ENCODE measurements around the gene TBCA.
"Not testable (repeated sequence)": the region's sequence is repeated elsewhere in the genome, so short reads cannot be mapped to it uniquely, and the experiment has no call there.

TBCA gene

DNA sequence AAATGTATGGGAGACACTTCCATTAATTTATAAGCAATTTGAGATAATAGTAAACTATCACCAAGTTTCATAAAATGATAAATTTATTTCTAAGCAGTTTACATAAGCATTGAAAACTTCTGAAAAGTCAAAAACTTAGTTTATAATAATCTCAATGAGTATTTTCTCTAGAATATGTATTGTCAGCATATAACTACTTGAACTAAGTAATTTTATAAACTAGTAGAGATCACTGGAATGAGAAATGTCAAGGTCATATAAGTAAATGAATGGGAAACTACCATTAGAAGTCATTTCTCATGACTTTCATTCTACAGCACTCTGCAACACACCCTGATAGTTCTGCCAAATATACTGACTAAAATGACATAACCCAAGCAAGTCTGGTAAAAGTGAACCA lies 3.4 kb downstream of the TBCA start:
- DNase-seq (ENCODE audit: low read depth), result no peak

DNA sequence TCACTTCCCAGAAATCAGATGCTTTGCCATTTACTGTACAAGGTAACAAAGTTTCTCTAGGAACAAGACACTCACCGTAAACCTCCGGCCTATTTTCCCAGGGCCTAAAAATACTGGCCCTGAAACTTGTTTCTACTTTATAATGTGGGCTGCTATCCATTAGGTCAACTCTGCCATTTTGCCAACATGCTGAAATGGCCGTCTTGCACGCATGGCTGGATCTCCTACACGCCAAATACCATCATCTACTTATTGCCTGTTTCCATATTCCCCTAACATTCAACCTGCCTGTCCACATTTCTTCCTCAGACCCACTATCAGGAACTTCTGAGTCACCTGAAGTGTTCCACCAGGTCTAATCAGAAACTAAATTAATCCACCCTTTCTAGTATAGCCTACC lies 4.7 kb downstream of the TBCA start:
- DNase-seq (ENCODE audit: low read depth), result no peak

DNA sequence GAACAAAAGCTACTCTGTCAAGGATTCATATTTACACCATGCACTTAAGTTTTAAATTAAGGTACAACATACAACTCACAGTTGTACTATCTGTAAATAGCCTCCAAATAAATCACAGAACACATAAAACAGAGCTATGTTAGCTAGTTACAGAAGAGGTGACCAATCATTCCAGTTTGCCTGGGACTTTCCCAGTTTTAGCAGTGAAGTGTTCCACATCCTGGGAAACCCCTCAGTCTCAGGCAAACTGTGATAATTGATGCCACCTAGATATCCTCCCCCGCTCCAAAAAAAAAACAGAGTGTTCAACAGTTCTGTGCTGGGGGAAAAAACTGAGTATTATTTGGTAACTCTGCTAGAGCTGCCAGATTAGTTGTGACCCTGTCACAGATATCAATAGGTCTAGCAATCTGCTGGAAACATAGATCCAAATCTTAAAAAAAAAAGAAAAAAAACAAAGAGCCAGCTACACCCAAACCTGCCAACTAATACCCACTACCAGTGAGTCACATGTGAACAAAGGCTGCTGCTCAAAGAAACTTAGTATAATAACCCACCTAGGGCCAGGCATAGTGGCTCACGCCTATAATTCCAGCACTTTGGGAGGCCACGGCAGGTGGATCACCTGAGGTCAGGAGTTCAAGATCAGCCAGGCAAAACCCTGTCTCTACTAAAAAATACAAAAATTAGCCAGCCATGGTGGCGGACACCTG lies 5.7 kb downstream of the TBCA start:
- DNase-seq (ENCODE audit: low read depth), result no peak

DNA sequence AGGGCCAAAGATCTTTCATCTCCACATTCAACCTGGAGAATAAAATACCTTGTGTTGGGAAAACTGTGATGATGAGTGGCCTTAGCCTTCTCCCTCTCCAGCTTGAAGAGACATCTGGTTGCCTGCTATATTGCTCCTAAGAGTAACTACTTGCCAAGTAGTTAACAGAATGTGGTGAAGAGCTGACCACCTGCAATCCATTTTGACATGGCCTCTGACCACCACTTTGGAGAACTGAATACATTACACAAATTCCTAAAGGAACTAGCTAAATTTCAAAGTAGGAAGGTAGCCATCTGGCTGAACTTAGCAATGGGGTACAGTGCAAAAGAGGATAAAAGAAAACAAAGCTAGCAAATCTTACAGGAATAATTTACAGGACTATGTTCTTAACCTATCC lies 7.2 kb downstream of the TBCA start:
- DNase-seq (ENCODE audit: low read depth), result no peak

DNA sequence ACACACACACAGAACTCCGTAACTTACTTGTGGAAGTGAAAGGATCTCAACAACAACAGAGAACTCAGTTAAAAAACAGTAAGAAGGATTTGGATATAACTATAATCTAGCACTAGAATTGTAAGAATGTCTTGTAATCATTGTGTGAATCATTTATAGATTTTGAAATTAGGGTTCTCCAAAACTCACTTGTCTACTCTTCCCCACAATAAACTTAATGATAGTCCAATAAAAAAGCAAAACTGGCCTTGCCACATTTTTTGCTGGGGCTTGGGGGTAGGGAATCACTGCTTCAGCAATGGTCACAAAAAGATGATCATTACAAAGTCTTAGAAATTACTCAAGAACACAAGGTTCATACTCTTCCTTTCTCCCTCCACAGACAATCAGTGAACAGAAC lies 8.8 kb downstream of the TBCA start:
- DNase-seq (ENCODE audit: low read depth), result no peak

DNA sequence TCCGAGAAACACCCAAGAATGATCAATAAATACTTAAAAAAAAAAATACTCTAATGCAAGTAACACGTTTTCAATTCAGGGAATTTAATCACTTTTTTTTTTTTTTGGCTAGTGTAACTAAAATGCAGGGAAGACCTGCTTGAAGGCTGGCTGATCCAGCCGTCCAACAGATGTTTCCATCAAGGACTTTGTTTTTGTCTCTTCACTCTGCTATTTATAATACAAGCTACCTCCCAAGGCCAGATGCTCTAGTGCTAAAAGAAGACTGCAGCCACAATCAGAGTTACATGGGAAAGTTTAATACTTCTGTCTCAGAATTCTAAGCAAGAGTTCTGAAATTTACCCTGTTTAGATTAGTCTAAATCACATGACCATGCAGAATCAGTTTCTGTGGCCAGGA lies 14.5 kb downstream of the TBCA start:
- DNase-seq (ENCODE audit: low read depth), result no peak

DNA sequence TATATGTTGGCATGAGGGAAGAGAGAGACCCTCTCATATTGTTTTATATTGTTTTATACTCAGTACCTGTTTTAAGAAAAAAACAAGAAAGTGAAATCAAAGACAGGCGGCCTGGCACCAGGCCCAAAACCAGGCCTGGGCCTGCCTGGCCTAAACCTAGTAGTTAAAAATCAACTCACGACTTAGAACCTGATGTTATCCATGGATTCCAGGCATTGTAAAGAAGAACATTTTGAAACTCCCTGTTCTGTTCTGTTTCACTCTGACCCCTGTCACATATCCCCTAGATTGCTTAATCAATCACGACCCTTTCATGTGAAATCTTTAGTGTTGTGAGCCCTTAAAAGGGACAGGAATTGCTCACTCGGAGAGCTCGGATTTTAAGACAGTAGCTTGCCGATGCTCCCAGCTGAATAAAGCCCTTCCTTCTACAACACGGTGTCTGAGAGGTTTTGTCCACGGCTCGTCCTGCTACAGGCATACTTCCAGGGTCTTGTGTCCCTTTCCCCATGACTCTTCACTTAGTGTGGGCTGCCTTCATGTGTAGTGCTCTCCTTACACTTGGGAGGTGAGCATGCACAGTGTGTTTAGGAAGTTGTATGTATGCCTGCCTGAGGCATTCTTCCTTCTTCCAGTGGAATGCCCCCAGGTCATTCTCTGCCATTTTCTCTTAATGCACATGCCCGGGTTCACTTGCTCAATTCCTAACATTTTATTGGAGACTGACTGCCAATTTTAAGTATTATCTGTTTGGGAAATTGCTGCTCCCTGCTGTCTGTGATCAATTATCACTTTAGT lies 17.8 kb downstream of the TBCA start:
- DNase-seq (ENCODE audit: low read depth), result no peak

DNA sequence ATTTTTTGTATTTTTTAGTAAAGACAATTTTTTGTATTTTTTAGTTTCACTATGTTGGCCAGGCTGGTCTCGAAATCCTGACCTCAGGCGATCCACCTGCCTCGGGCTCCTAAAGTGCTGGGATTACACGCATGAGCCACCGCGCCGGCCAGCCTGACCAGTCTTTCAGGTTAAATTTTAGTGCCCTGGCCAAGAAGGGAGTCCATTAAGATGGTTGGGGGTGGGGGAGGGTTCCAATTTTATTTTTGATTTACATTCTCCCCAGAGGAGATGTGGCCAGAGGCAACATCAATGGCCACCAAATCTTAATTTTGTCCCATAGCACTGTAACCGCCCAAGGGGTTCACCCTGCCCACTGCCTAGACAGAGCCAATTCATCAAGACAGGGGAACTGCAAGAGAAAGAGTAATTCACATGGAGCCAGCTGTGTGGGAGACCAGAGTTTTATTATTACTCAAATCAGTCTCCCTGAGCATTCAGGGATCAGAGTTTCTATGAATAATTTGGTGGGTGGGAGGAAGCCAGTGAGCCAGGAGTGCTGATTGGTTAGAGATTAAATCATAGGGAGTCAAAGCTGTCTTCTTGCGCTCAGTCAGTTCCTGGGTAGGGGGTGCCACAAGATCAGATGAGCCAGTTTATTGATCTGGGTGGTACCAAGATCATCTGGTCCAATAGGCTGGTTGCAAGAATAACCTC lies 24.7 kb downstream of the TBCA start:
- no peak for DNase-seq (ENCODE audit: low read depth)

DNA sequence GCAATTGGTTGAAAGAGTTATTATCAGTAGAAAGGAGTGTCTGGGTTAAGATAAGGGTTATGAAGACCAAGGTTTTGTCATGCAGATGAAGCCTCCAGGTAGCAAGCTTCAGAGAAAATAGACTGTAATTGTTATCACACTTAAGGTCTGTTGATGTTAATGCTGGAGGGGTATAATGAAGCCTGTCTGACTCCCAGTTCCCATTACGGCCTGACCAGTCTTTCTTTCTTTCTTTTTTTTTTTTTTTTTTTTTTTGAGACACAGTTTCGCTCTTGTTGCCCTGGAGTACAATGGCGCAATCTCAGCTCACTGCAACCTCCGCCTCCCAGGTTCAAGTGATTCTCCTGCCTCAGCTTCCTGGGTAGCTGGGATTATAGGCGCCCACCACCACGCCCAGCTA lies 25.2 kb downstream of the TBCA start:
- DNase-seq (ENCODE audit: low read depth), result not testable (repeated sequence)

DNA sequence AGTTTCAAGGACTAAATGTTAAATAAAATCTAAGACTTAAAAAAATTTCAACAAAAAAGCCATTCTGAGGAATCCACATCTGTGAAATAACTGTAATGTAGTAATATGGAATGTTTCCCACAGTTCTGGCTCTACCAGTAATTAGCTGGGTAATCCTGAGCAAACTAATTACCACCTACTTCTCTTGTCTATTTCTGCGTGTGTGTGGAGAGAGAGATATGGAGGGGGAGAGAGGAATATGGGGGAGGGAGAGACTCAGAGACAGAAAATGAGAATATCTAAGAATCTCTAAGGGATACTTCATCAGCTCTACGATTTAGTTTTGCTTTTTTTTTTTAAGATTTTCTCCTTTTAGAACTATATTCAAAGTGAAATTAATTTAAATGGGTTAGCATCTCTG lies 28.0 kb downstream of the TBCA start:
- DNase-seq (ENCODE audit: low read depth), result no peak

DNA sequence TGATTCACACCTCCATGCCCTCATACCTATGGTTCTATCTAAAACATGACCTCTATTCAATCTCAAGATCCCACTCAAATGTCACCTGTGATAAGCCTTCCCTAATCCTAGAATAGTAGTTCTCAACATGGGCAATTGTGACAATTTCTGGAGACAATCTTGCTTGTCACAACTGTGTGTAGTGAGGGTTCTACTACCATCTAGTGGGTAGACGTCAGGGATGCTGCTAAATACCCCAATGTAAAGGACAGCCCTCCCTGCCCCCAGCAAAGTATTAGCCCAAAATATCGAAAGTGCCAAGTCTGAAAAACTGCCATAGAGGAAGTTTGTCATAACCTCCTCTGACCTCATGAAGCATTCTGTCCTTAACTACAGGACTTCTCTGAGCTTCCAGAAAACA lies 32.0 kb downstream of the TBCA start:
- DNase-seq (ENCODE audit: low read depth), result no peak

DNA sequence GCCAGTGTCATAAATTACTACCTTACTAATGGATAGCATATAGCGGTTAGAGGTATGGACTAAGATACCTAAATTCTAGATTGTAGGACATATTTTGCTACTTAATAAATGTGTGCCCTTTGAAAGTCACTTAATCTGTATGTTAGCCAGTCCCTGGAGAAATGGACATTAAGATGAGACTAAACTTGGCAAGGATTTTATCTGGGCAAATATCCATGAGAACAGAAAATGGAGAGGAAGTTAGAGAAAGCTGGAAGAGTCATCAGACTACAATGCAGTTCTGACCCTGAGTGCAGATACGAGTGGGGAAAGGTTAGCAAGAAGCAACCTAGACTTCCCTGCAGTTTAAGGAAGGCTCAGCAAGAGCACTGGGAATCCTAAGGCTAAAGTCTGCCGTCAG lies 33.0 kb downstream of the TBCA start:
- no peak for DNase-seq (ENCODE audit: low read depth)

DNA sequence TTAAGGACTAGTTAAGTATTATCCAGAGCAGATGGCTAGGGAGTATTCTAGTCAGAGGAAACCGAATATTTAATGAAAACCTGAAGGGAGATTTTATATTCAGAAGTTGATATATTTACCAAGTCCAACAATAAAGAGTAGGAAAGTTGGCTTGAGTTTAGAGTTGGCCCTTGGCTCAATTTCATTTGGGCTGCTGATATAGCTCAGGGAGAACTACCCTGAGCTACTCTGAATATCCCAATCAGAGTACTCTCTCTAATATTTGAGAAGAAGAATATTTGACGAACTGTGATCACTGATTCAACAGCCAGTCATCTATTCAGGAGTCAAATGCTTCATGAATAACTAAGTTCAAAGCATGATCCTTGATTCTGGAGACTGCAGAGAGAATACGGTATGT lies 34.5 kb downstream of the TBCA start:
- no peak for DNase-seq (ENCODE audit: low read depth)

DNA sequence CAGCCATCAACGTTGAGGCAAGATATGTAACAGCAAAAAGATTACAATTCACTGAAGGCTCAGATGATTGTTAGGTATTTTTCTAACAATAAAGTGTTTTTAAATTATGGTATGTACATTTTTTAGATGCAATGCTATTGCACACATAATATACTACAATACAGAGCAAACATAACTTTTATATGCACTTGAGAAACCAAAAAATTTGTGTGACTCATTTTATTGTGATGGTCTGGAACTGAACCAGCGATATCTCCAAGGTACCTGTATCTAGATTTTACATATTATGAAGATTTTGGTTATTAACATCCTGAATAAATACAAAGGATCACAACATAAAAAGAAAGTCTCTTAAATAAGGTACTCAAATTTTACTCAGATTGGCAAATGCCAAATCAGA lies 41.3 kb downstream of the TBCA start:
- DNase-seq (ENCODE audit: low read depth), result no peak

DNA sequence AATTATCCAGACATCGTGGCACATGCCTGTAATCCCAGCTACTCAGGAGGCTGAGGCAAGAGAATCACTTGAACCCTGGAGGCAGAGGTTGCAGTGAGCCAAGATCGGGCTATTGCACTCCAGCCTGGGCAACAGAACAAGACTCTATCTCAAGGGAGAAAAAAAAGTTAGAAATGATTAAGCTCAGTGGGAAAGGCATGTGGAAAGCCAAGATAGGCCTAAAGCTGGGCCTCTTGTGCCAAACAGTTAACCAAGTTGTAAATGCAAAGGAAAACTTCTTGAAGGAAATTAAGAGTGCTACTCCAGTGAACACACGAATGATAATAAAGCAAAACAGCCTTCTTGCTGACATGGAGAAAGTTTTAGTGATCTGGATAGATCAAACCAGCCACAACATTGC lies 43.0 kb downstream of the TBCA start:
- no peak for DNase-seq (ENCODE audit: low read depth)

DNA sequence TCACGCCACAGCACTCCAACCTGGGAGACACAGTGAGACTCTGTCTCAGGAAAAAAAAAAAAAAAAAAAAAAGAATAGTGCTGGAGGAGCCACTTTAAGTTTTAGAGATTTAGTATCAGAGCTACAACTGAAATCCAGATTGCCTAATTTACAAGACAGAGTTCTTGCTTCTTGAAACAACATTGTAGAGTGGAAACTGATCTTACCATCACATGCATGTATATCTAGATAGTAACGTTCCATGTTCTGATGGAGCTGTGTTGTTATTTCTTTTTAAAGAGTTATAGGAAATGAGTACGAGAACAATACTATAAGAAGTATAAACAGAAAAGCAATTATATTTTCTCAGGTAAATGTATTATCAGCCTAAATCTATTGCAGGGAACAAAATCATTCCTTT lies 48.9 kb downstream of the TBCA start:
- no peak for DNase-seq (ENCODE audit: low read depth)

DNA sequence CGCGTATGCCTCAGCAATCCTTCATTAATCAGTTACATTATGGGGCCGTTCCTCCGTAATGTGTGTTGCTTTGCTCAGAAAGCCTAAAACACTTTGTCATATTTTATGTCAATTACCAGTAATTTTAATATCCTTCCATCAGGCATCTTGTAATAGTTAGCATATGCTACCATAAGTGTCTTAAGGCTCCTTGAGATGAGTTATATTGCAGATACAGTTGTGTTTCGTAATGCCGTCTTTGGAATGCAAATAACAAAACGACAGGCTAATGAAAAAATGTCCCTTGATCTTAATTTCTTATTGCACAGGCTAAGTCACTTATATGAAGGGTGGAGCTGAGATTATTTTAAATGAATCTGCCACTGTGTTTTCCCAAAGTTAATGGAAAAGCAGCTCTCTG lies 50.5 kb downstream of the TBCA start:
- no peak for DNase-seq (ENCODE audit: low read depth)

DNA sequence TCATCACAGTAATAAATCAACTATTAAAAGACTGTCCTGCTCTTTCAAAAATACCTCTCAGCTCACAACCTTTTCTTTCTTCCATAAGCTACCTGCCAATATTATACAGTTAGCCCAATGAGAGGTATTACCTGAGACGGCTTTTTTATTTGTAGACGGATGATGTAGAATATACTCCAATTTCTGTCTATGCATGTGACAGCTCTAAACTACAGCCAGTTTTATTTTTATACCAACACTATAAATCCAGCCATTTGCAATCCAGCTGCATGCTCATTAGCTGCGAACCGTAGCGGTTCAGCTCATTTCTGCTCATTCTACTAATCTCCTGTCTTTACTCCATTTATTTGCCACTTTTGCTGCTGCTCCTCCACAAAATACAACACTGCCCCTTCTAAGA lies 51.2 kb downstream of the TBCA start:
- DNase-seq (ENCODE audit: low read depth), result no peak

DNA sequence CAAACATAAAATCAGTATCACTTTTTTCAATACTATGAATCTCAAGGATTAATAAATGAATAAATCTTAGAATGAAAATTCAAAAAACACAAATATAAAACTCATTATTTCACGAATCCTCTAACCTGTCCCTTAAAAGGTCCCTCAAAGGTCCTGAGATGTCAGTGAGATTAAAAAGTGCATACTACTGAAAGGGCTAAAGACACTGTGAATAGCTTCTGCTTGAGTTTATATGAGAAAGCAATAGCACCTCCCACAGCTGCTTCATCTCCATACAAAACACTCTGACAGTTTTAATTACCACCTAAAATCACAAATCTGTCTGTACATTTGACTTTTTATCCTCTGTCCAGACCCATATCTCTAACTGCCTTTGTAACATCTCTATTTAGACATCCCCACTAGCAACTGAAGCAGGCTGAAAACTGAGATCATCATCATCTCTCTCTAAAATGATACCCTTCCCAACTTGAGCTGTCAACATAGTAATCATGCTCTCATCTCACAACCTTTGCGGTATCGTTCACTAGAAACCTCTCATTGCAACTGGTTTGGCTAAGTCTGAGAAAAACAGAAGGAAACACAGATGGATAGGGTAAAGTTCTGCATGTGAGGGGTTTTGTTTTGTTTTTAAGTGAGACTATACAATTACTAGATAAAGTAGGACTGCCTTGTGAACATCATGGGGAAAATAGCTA lies 56.3 kb downstream of the TBCA start:
- DNase-seq (ENCODE audit: low read depth), result no peak

DNA sequence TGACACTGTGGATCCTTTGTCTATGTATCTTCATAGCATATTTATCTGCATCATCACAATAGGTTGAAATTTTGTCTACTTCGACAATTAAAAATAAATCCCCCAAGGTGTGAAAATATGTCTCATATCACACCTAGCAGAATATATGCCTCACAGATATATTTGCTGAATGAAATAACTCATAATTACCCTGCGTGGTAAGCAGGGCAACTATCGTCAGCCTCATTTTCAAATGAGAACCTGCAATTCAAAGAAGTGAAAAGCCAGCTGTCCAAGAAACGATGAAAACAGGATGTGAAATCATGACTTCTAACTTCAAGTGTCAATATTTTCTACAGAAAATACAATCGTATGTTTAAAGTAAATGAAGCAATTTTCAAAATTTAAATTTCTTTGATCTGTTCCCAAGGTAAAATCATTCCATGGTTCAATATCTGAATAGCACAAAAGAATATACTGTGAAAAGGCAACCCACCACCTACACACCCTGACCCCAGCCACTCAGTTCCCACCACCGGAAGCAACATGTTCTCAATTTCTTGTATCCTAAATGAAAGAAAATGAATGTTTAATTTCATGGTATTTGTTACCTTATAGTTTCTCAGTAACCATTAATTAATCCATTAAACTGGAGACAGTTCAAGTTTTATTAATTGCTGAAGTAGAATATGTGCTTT lies 57.1 kb downstream of the TBCA start:
- no peak for DNase-seq (ENCODE audit: low read depth)

DNA sequence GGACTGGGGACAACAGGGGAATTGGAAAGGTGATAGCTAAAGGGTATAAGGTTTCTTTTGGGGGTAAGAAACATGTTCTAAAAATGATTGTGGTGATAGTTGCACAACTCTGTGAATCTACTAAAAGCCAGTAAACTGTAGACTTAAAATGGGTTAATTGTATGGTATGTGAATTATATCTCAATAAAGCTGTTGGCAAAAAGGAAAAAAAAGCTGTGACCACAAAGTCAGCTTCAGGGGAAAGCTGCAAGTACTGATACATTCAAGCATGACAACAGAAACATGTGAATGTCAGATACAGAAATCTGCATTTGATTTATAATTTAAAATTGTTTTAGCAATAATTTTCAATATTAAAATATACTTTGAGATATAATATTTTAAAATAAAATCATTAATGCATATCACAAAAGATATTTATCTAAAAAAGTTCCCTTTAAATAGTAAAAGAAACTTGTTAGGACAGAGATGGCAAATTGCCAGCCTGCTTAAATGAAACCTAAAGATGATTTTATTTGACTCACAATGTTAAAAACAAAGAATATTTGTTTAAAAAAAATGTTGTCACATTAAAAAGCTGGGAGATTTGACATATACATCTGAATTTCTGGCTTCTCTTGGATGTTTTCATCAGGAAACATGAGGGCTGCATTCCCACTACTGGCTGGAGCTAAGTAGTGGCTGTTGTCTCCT lies 66.0 kb downstream of the TBCA start:
- no peak for DNase-seq (ENCODE audit: low read depth)

DNA sequence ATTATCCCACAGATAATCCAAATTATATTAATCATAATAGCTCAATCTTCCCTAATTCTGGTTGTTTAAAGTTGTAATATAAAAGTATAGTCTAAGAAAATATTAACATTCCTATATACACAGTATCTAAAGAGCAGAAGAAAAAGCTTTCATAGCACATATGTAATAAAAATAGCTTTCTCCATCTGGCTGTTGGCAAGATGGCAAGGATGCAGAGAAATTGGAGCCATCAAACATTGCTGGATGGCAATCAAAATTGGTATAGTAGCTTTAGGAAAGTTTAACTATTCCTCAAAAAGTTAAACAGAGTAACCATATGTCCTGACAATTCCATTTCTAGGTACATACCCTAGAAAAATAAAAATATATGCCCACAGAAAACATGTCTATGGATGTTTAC lies 66.8 kb downstream of the TBCA start:
- no peak for DNase-seq (ENCODE audit: low read depth)
